ENCODE measurements around the gene PCBP3. TPM values are rescaled to one million over a fixed set of nuclear protein-coding genes. Genes with fewer than 3 reads are reported as not detected.
"Not testable (repeated sequence)": the region's sequence is repeated elsewhere in the genome, so short reads cannot be mapped to it uniquely, and the experiment has no call there.

PCBP3 gene
- total RNA-seq, 4 donors from 2014 or later = 0.13 to 0.26 TPM; not detected in 2

DNA sequence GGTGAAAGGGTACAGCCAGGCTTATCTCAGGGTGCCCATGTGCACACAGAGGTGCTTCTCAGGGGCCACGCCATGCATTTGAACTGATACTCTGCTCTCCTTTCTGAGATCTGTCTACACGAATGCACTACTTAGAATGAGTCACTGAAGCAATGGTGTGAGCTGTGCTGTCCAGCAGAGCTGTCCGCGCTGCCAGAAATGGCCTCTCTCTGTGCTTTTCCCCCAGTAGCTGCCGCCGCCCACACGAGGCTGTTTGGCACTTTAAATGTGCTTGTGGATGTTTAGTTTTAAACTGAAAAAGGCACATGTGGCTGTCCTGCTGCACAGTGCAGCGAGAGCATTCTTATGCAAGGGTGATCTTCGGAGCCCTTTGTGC lies 250.9 kb downstream of the PCBP3 start:
- in situ Hi-C loops (cut with MboI; ENCODE audit: low sequenced_read_pairs in 4 of 4) (no loop called here), intact Hi-C loops (cut with DNase I; ENCODE audit: low total_unique reads) (no loop called here)
- Histone ChIP-seq H3K4me3 (no peak overlapping the region), H3K36me3 (no peaks in the 10 kb centered on the region), H3K4me1 (no peaks in the 10 kb centered on the region), H3K27ac (no peak overlapping the region), H3K27me3 (peaks cover 5 to 15% (median 8%) of the 10 kb centered on the region in 3 donors), H3K9me3 (no peaks in the 10 kb centered on the region)
- ATAC-seq (peak in 1 of 2 donors; percentile 52), DNase-seq (no peak)
- TF ChIP-seq, protein P1, sequence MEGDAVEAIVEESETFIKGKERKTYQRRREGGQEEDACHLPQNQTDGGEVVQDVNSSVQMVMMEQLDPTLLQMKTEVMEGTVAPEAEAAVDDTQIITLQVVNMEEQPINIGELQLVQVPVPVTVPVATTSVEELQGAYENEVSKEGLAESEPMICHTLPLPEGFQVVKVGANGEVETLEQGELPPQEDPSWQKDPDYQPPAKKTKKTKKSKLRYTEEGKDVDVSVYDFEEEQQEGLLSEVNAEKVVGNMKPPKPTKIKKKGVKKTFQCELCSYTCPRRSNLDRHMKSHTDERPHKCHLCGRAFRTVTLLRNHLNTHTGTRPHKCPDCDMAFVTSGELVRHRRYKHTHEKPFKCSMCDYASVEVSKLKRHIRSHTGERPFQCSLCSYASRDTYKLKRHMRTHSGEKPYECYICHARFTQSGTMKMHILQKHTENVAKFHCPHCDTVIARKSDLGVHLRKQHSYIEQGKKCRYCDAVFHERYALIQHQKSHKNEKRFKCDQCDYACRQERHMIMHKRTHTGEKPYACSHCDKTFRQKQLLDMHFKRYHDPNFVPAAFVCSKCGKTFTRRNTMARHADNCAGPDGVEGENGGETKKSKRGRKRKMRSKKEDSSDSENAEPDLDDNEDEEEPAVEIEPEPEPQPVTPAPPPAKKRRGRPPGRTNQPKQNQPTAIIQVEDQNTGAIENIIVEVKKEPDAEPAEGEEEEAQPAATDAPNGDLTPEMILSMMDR (IDR thresholded peaks at IDR 0.05 in 4 of 5, conservative IDR thresholded peaks at IDR 0.05 in 1 of 5) = no peak
- no peak for TF ChIP-seq POLR2A (IDR thresholded peaks at IDR 0.05)

DNA sequence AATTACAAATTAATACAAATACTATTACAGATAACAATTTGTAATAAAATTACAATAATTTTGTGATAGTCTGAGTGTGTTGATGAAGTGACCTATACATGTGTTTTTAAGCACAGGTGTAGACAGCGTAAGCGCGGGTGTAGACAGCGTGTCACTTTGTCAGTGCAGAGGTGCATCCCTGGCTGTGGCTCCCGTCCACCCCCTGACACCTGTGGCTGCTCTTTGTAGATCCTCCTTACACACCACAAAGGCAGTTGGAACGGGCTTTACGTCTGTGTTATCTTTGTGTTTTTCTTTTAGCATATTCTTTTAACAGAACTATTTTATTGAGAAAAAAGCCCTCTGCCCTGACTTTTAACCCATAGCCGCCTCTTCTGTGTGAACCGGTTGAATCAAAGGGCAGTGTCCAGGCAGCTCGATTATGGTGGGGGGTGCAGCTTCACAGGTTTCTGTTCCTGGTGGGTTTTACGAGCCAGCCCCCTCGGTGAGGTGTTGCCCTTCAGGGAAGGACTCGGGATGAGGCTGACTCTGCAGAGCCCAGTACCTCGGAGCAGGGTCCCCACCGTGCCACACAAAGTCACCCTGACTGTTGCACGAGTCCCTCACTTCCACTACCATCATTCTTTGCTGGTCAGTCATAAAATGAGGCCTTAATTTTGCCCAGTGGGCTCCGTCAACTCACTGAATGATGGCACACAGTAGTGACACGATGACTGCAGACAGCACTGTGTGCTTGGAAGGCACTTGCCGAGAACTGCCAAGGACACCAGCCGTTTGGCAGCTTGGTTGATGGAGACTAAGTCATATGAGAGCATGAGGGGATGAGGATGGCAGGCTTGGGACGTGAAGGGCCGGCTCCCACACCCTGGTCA lies 251.6 kb downstream of the PCBP3 start:
- Histone ChIP-seq H3K4me3 (no peak overlapping the region), H3K9me3 (no peaks in the 10 kb centered on the region), H3K27ac (no peak overlapping the region), H3K4me1 (no peaks in the 10 kb centered on the region), H3K27me3 (peaks cover 5 to 13% (median 8%) of the 10 kb centered on the region in 3 donors), H3K36me3 (no peaks in the 10 kb centered on the region)
- TF ChIP-seq POLR2A (IDR thresholded peaks at IDR 0.05) = no peak
- TF ChIP-seq, protein P1 (IDR thresholded peaks at IDR 0.05 in 4 of 5, conservative IDR thresholded peaks at IDR 0.05 in 1 of 5) = no peak
- in situ Hi-C loops (cut with MboI; ENCODE audit: low sequenced_read_pairs in 4 of 4) = no loop called here
- DNase-seq (no peak), ATAC-seq (no peak)
- intact Hi-C loops (cut with DNase I; ENCODE audit: low total_unique reads) = no loop called here

DNA sequence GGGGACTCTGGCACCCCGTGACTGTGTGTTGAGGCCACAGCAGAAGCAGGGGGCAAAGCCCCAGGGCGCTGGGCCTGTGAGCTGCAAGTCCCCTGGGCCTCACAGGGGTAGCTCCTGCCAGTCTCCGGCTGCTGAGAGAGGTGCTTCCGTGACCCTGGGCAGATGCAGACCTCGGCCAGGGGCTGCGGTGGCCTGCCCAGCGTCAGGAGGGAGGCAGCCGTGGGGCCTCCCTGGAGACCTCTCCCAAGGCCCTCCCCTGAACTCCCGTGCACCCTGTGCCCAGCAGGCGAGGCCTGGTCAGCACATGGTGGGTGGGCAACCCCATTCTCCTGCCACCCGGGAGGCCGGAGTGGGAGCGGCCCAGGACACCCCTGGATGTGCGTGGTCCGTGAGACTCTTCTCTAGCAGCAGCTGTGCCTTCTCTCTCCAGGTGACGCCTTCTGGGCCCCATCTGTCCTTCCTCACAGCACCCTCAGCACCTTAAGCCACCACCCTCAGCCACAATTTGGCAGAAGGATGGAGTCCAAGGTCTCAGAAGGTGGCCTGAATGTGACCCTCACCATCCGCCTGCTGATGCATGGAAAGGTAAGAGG lies 252.3 kb downstream of the PCBP3 start:
- H3K4me3 ChIP-seq = no peak overlapping the region
- in situ Hi-C loops (cut with MboI; ENCODE audit: low sequenced_read_pairs in 4 of 4) (no loop called here), intact Hi-C loops (cut with DNase I; ENCODE audit: low total_unique reads) (no loop called here)
- no peak for DNase-seq
- H3K4me1 ChIP-seq = no peaks in the 10 kb centered on the region
- H3K36me3 ChIP-seq = no peaks in the 10 kb centered on the region
- TF ChIP-seq, protein P1 (IDR thresholded peaks at IDR 0.05 in 4 of 5, conservative IDR thresholded peaks at IDR 0.05 in 1 of 5) = no peak
- TF ChIP-seq POLR2A (IDR thresholded peaks at IDR 0.05) = no peak
- peaks cover 2 to 13% (median 8%) of the 10 kb centered on the region in 3 donors for H3K27me3 ChIP-seq
- H3K9me3 ChIP-seq = no peaks in the 10 kb centered on the region
- no peak for ATAC-seq
- no peak overlapping the region for H3K27ac ChIP-seq

DNA sequence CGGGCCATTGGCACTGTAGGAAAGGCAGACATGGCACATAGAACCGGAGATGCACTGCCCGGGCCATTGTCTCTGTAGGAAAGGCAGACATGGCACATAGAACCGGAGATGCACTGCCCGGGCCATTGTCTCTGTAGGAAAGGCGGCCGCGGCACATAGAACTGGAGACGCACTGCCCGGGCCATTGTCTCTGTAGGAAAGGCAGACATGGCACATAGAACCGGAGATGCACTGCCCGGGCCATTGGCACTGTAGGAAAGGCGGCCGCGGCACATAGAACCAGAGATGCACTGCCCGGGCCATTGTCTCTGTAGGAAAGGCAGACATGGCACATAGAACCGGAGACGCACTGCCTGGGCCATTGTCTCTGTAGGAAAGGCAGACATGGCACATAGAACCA lies 252.9 kb downstream of the PCBP3 start:
- DNase-seq; H3K4me3 ChIP-seq; H3K4me1 ChIP-seq; H3K36me3 ChIP-seq; ATAC-seq; in situ Hi-C loops (cut with MboI; ENCODE audit: low sequenced_read_pairs in 4 of 4); H3K9me3 ChIP-seq; intact Hi-C loops (cut with DNase I; ENCODE audit: low total_unique reads); H3K27ac ChIP-seq: not testable (repeated sequence)
- peaks cover 0 to 13% (median 8%) of the 10 kb centered on the region in 3 donors for H3K27me3 ChIP-seq

Data from gastrocnemius medialis (tissue), 4 donors.